Endothelial cell of umbilical vein (primary cell): Measurements from ENCODE around the gene OXA1L. TPM values are rescaled to one million over a fixed set of nuclear protein-coding genes. Genes with fewer than 3 reads are reported as not detected.

Source experiments
- BruUV-seq: library from RNA; stranded (reverse); fragments of 400-500 nt; replicated peaks from 2 replicates; lab custom pipeline; 2021; lab: Mats Ljungman, UMichigan
- CTCF ChIA-PET: fragments of 300-600, 350-600 bp; sonication (Branson Sonifier 250); formaldehyde crosslinking; loops from one replicate; lab custom pipeline; 2021; ENCODE audit warnings: antibody characterized with exemption, inconsistent platforms; lab: Charles Lee
- POLR2A ChIA-PET: fragments of 300-600, 350-600 bp; sonication (Branson Sonifier 250); formaldehyde crosslinking; loops from one replicate; lab custom pipeline; 2021; ENCODE audit warnings: antibody characterized with exemption, inconsistent platforms; lab: Charles Lee
- DNase-seq: peaks from one replicate; pipeline ENCODE4 v3.0.0-alpha.2; 2011; ENCODE audit warnings: low read depth, low spot score
- FAIRE-seq: peaks from 2 replicates; lab custom pipeline; 2011; peaks lifted over from hg19 to GRCh38; lab: Jason Lieb, UNC
- H2AFZ ChIP-seq: 2 replicates; pipeline ENCODE4 v1.6.0; 2012; ENCODE audit warnings: low read depth, low read length, control low read depth, inconsistent platforms
- H3K27ac ChIP-seq: 2 replicates; pipeline ENCODE4 v1.5.1; 2011; ENCODE audit warnings: low read depth, mild to moderate bottlenecking, control low read depth, low read length, moderate library complexity; ENCODE audit not compliant: insufficient read depth
- H3K27me3 ChIP-seq, 2 experiments: 2 replicates each; pipeline versions ENCODE4 v1.6.0 to v1.6.1; 2011; ENCODE audit warnings: low read length in 2 of 2, mixed read lengths in 1 of 2; ENCODE audit not compliant: control insufficient read depth in 2 of 2, insufficient read depth in 2 of 2
- H3K36me3 ChIP-seq, 2 experiments: 2 replicates in 1 of 2; 3 replicates in 1 of 2; pipeline ENCODE4 v1.5.1; 2011; ENCODE audit warnings: low read length in 2 of 2, mild to moderate bottlenecking in 1 of 2, moderate library complexity in 1 of 2; ENCODE audit not compliant: control insufficient read depth in 2 of 2, insufficient read depth in 2 of 2; ENCODE audit errors: extremely low read depth in 1 of 2
- H3K4me1 ChIP-seq: 3 replicates; pipeline ENCODE4 v1.5.1; 2011; ENCODE audit warnings: mild to moderate bottlenecking, low read length; ENCODE audit not compliant: control insufficient read depth, insufficient read depth; ENCODE audit errors: extremely low read depth
- H3K4me2 ChIP-seq: 2 replicates; pipeline ENCODE4 v1.6.1; 2011; ENCODE audit warnings: low read length, control low read depth, mixed read lengths; ENCODE audit not compliant: insufficient read depth
- H3K4me3 ChIP-seq, 3 experiments: fragments of 200-600 bp in 1 of 3; sonication (generic), shearing (Covaris generic) in 1 of 3; replicated peaks in 1 of 3; 2 replicates each; pipeline ENCODE4 v1.5.1; 2011 to 2016; ENCODE audit warnings: control low read depth in 3 of 3, low read length in 3 of 3, mild to moderate bottlenecking in 2 of 3, inconsistent platforms in 1 of 3, low read depth in 1 of 3, moderate library complexity in 1 of 3; ENCODE audit not compliant: insufficient read depth in 1 of 3
- H3K79me2 ChIP-seq: 2 replicates; pipeline ENCODE4 v1.6.0; 2012; ENCODE audit warnings: low read length, inconsistent platforms; ENCODE audit not compliant: control insufficient read depth, insufficient read depth
- H3K9ac ChIP-seq: replicated peaks from 2 replicates; pipeline ENCODE3; 2011; ENCODE audit warnings: low read length, control low read depth; ENCODE audit not compliant: insufficient read depth; ENCODE audit errors: extremely low read depth
- H3K9me1 ChIP-seq: replicated peaks from 3 replicates; pipeline ENCODE4 v1.6.0; 2011; ENCODE audit warnings: mild to moderate bottlenecking, low read length; ENCODE audit not compliant: control insufficient read depth, insufficient read depth; ENCODE audit errors: extremely low read depth
- H3K9me3 ChIP-seq: replicated peaks from 2 replicates; pipeline ENCODE4 v1.5.1; 2012; ENCODE audit warnings: low read length, inconsistent platforms; ENCODE audit not compliant: control insufficient read depth, insufficient read depth
- H4K20me1 ChIP-seq: replicated peaks from 2 replicates; pipeline ENCODE3; 2011; ENCODE audit warnings: mild to moderate bottlenecking, low read length; ENCODE audit not compliant: control insufficient read depth, insufficient read depth; ENCODE audit errors: extremely low read depth
- CTCF ChIP-seq, 2 donors: IDR thresholded peaks; 1 replicate in 1 of 2; 2 replicates in 1 of 2; pipeline ENCODE4 v1.5.1; 2011; ENCODE audit warnings: low read length in 2 of 2, mild to moderate bottlenecking in 2 of 2, moderate library complexity in 2 of 2, control low read depth in 1 of 2, inconsistent platforms in 1 of 2, low read depth in 1 of 2; ENCODE audit not compliant: insufficient read depth in 1 of 2; ENCODE audit errors: extremely low read depth in 1 of 2
- EZH2 ChIP-seq: IDR thresholded peaks from 2 replicates; pipeline ENCODE4 v1.6.1; 2012; ENCODE audit warnings: borderline replicate concordance, low read depth, mild to moderate bottlenecking, moderate library complexity, low read length, inconsistent platforms; ENCODE audit not compliant: severe bottlenecking
- FOS ChIP-seq: IDR thresholded peaks from 2 replicates; pipeline ENCODE4 v1.6.1; 2011; ENCODE audit warnings: mild to moderate bottlenecking, low read length, moderate library complexity, borderline replicate concordance; ENCODE audit not compliant: insufficient read depth
- GATA2 ChIP-seq: IDR thresholded peaks from 2 replicates; pipeline ENCODE4 v1.7.0; 2011; ENCODE audit warnings: low read depth, mild to moderate bottlenecking, moderate library complexity, mixed read lengths, low read length; ENCODE audit not compliant: insufficient read length, insufficient read depth
- JUN ChIP-seq: IDR thresholded peaks from 2 replicates; pipeline ENCODE4 v1.6.1; 2011; ENCODE audit warnings: borderline replicate concordance, low read depth; ENCODE audit not compliant: insufficient read length, insufficient read depth
- MAX ChIP-seq: IDR thresholded peaks from 2 replicates; pipeline ENCODE4 v1.6.1; 2011; ENCODE audit not compliant: insufficient read depth, insufficient read length
- MYC ChIP-seq: IDR thresholded peaks from one replicate; pipeline ENCODE4 v1.6.1; 2011; ENCODE audit warnings: mild to moderate bottlenecking, low read depth, low read length
- POLR2A ChIP-seq: IDR thresholded peaks from 2 replicates; pipeline ENCODE4 v1.6.1; 2012; ENCODE audit warnings: low read depth, mild to moderate bottlenecking, control low read depth, low read length
- POLR2AphosphoS5 ChIP-seq: IDR thresholded peaks from 2 replicates; pipeline ENCODE4 v1.6.1; 2012; ENCODE audit warnings: low read depth, mild to moderate bottlenecking, control low read depth, low read length, moderate library complexity; ENCODE audit not compliant: insufficient read depth
- dilution Hi-C: fragments of 300-500 bp; cut with MboI; formaldehyde crosslinking; loops from one replicate; pipeline ENCODE4 v1.15.0; 2019; ENCODE audit warnings: low sequenced_read_pairs; ENCODE audit not compliant: extremely low pct_ligation_motif_present
- intact Hi-C: fragments of 100-400 bp; cut with micrococcal nuclease; formaldehyde crosslinking; loops from one replicate; pipeline ENCODE4 v1.10.0; 2022
- polyA plus RNA-seq, 4 experiments: library from polyadenylated mRNA; depleted of rRNA in 3 of 4; stranded (reverse) in 3 of 4; unstranded in 1 of 4; fragments of >200 nt; gene quantifications; 2 replicates each; pipeline versions ENCODE4 v1.2.1 to v1.2.3, GENCODE V29; 2011 to 2012; ENCODE audit warnings: missing spikeins in 1 of 4
- total RNA-seq: library from RNA; stranded (reverse); gene quantifications from 2 replicates; pipeline ENCODE4 v1.2.3, GENCODE V29; 2021

Gene OXA1L
- total and polyA plus RNA-seq, 2 donors (not counting 3 experiments of a cell fraction or from before 2014, with no cell fraction given), result 212 to 294 TPM

GRCh38 chr14:22718091-22718490 lies 48.4 kb upstream of the OXA1L start:
- no TSS peak for BruUV-seq
- H3K9me1 ChIP-seq, result no peaks in the 10 kb centered on the region
- peaks cover 17% of the 10 kb centered on the region for H3K4me1 ChIP-seq
- no peak overlapping the region for H3K4me3 ChIP-seq
- no peaks in the 10 kb centered on the region for H3K27me3 ChIP-seq
- no peak overlapping the region for H3K9ac ChIP-seq
- H3K79me2 ChIP-seq, result no peaks in the 10 kb centered on the region
- intact Hi-C loops (no loop called here), dilution Hi-C loops (no loop called here)
- no peaks in the 10 kb centered on the region for H3K9me3 ChIP-seq
- no peak overlapping the region for H3K4me2 ChIP-seq
- no peaks in the 10 kb centered on the region for H4K20me1 ChIP-seq
- TF ChIP-seq CTCF (IDR thresholded peaks at IDR 0.05; ENCODE audit: extremely low read depth in 1 of 2, insufficient read depth in 1 of 2, low read depth in 1 of 2, low read length in 2 of 2) (no peak), MAX (no peak), MYC (no peak), POLR2AphosphoS5 (no peak), POLR2A (no peak), FOS (no peak), GATA2 (no peak), JUN (no peak), EZH2 (no peak)
- FAIRE-seq (no peak), DNase-seq (no peak)
- H3K36me3 ChIP-seq, result no peaks in the 10 kb centered on the region
- no peak overlapping the region for H2AFZ ChIP-seq
- no peak overlapping the region for H3K27ac ChIP-seq
- ChIA-PET CTCF (interaction anchor here (1.6 kb wide), 1 partner anchor 60 kb away, joined by 3 read pairs; no protein-coding TSS in a partner anchor), POLR2A (no interaction called here)
